SU-DHL-6 (cell line): ENCODE measurements around the gene TYW1B.
"Not testable (repeated sequence)": the region's sequence is repeated elsewhere in the genome, so short reads cannot be mapped to it uniquely, and the experiment has no call there.

Experiments
- H2AFZ ChIP-seq: fragments of 200-600 bp; sonication (generic); 2 replicates; pipeline ENCODE4 v1.6.1; 2014; ENCODE audit warnings: low read depth, mild to moderate bottlenecking, moderate library complexity, mixed read lengths, antibody characterized with exemption, low read length; ENCODE audit not compliant: severe bottlenecking
- H3F3A ChIP-seq: fragments of 200-600 bp; shearing (Covaris generic); 2 replicates; pipeline ENCODE4 v1.6.0; 2016; ENCODE audit warnings: antibody characterized with exemption, mild to moderate bottlenecking; ENCODE audit not compliant: insufficient read depth
- H3K27ac ChIP-seq: fragments of 200-600 bp; sonication (generic); 2 replicates; pipeline ENCODE4 v1.5.1; 2016; ENCODE audit warnings: low read depth, mild to moderate bottlenecking, low read length, moderate library complexity, mixed read lengths
- H3K27me3 ChIP-seq: fragments of 200-600 bp; sonication (generic), shearing (Covaris generic); 2 replicates; pipeline ENCODE4 v1.6.0; 2014; ENCODE audit warnings: mild to moderate bottlenecking, low read length
- H3K36me3 ChIP-seq: fragments of 200-600 bp; sonication (generic); 2 replicates; pipeline ENCODE4 v1.6.1; 2014; ENCODE audit warnings: mild to moderate bottlenecking, low read length, mixed read lengths
- H3K4me2 ChIP-seq: fragments of 300-600, 200-600 bp; shearing (Covaris generic), sonication (generic); 2 replicates; pipeline ENCODE4 v1.6.0; 2014; ENCODE audit warnings: low read length, low read depth, mild to moderate bottlenecking; ENCODE audit not compliant: poor library complexity, severe bottlenecking
- H3K4me3 ChIP-seq: fragments of 200-600 bp; sonication (generic); 2 replicates; pipeline ENCODE4 v1.5.1; 2014; ENCODE audit warnings: antibody characterized with exemption, low read length, mild to moderate bottlenecking, mixed read lengths; ENCODE audit not compliant: insufficient read depth, poor library complexity, severe bottlenecking
- H3K79me2 ChIP-seq: fragments of 200-600 bp; sonication (generic); 2 replicates; pipeline ENCODE4 v1.6.1; 2014; ENCODE audit warnings: mild to moderate bottlenecking, low read length, moderate library complexity; ENCODE audit not compliant: insufficient read depth
- H3K9ac ChIP-seq: fragments of 200-600 bp; sonication (generic); 2 replicates; pipeline ENCODE4 v1.7.0; 2014; ENCODE audit warnings: mild to moderate bottlenecking, low read length
- H3K9me2 ChIP-seq: fragments of 200-600 bp; sonication (generic); replicated peaks from 2 replicates; pipeline ENCODE4 v1.6.1; 2014; ENCODE audit warnings: low read length; ENCODE audit not compliant: insufficient read depth
- H3K9me3 ChIP-seq: fragments of 200-600 bp; sonication (generic); 2 replicates; pipeline ENCODE4 v1.6.1; 2014; ENCODE audit warnings: low read length, mixed read lengths; ENCODE audit not compliant: insufficient read depth
- H4K20me1 ChIP-seq: fragments of 200-600 bp; sonication (generic); 2 replicates; pipeline ENCODE4 v1.6.1; 2014; ENCODE audit warnings: low read depth, mild to moderate bottlenecking, antibody characterized with exemption, low read length, moderate library complexity, mixed read lengths

The TYW1B gene, protein sequence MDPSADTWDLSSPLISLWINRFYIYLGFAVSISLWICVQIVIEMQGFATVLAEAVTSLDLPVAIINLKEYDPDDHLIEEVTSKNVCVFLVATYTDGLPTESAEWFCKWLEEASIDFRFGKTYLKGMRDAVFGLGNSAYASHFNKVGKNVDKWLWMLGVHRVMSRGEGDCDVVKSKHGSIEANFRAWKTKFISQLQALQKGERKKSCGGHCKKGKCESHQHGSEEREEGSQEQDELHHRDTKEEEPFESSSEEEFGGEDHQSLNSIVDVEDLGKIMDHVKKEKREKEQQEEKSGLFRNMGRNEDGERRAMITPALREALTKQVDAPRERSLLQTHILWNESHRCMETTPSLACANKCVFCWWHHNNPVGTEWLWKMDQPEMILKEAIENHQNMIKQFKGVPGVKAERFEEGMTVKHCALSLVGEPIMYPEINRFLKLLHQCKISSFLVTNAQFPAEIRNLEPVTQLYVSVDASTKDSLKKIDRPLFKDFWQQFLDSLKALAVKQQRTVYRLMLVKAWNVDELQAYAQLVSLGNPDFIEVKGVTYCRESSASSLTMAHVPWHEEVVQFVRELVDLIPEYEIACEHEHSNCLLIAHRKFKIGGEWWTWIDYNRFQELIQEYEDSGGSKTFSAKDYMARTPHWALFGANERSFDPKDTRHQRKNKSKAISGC

GRCh38 chr7:72827839-72828591 lies at the start of gene TYW1B:
TSS of gene TYW1B (minus strand) at chr7:72828200. CDS start at chr7:72828075, 125 bp downstream.
- not testable (repeated sequence) for H3F3A ChIP-seq, H3K9me3 ChIP-seq, H3K9me2 ChIP-seq, H3K27me3 ChIP-seq, H4K20me1 ChIP-seq
- Histone ChIP-seq H3K9ac (peak within 1 kb of the TSS; percentile 72), H3K4me2 (peak within 1 kb of the TSS; percentile 91), H2AFZ (peak within 1 kb of the TSS; percentile 80), H3K36me3 (peaks cover 13% of the 10 kb centered on the region), H3K27ac (peak within 1 kb of the TSS; percentile 69), H3K4me3 (peak within 1 kb of the TSS; percentile 89), H3K79me2 (peaks cover 39% of the 10 kb centered on the region)

GRCh38 chr7:72867591-72867990 lies 39.6 kb upstream of the TYW1B start:
- H3K9ac ChIP-seq, H3F3A ChIP-seq, H3K36me3 ChIP-seq, H2AFZ ChIP-seq, H3K27me3 ChIP-seq, H3K4me2 ChIP-seq, H3K27ac ChIP-seq, H3K79me2 ChIP-seq, H3K9me3 ChIP-seq, H3K9me2 ChIP-seq, H3K4me3 ChIP-seq, H4K20me1 ChIP-seq: not testable (repeated sequence)

- not testable (repeated sequence) for H3K79me2 ChIP-seq, H3K36me3 ChIP-seq, H3K4me3 ChIP-seq, H3K27me3 ChIP-seq, H2AFZ ChIP-seq, H3K9me2 ChIP-seq, H3K27ac ChIP-seq, H3F3A ChIP-seq, H4K20me1 ChIP-seq, H3K4me2 ChIP-seq, H3K9me3 ChIP-seq, H3K9ac ChIP-seq
These were observed 30.9 kb upstream of the TYW1B start for GRCh38 chr7:72858846-72859400.

DNA sequence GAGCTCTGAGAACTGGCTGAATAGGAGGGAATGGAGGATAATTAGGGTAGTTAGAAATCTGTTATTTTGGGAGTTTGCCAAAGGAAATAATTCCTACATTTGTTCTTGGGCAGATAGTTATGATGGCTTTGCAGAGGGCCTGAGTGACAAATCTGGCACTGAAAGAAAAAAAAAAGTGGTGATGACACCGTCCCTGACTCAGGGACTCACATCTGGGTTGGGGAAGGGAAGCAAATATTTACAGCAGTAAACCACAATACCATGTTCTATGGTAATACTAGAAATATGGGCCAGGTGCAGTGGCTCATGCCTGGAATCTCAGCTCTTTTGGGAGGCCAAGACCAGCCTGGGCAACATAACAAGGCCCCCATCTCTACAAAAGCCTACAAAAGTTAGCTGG lies 29.9 kb upstream of the TYW1B start:
- not testable (repeated sequence) for H3K79me2 ChIP-seq, H3F3A ChIP-seq, H4K20me1 ChIP-seq, H2AFZ ChIP-seq, H3K9me3 ChIP-seq, H3K27me3 ChIP-seq, H3K4me2 ChIP-seq, H3K27ac ChIP-seq, H3K9ac ChIP-seq, H3K4me3 ChIP-seq, H3K9me2 ChIP-seq, H3K36me3 ChIP-seq

DNA sequence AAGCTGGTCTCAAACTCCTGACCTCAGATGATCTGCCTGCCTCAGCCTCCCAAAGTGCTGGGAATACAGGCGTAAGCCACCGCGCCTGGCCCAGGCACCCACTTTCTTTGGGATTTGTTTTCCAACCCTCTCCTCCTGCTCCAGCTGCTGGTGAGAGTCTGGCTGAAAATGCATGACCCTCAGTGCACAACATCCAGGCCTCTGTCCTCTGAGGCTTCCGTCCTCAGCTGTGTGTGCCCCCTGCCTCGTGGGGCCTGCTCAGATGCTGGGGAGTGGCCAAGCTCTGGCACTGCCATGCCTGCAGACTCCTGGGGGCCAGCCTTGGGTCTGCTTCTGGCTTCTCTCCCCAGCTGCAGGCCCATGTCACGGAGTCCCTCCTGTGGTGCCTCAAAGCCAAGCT lies 27.3 kb upstream of the TYW1B start:
- not testable (repeated sequence) for H3K9me2 ChIP-seq, H3K9ac ChIP-seq, H3K4me3 ChIP-seq, H3K9me3 ChIP-seq, H3F3A ChIP-seq, H2AFZ ChIP-seq, H3K79me2 ChIP-seq, H3K27me3 ChIP-seq, H3K27ac ChIP-seq, H3K36me3 ChIP-seq, H3K4me2 ChIP-seq, H4K20me1 ChIP-seq

DNA sequence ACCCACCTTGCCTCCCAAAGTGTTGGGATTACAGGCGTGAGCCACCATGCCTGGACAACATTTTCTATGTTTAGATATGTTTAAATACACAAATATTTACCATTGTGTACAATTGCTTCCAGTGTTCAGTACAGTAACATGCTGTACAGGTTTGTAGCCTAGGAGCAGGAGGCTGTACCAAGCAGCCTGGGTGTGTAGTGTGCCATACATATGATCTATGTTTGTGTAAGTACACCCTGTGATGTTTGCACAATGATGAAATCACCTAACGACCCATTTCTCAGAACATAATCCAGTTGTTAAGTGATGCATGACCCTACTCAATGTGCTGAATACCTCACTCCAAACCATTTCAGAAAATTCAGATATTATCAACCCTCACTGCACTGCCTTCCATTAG lies 24.9 kb upstream of the TYW1B start:
- H3F3A ChIP-seq, H3K79me2 ChIP-seq, H3K27ac ChIP-seq, H2AFZ ChIP-seq, H3K4me2 ChIP-seq, H4K20me1 ChIP-seq, H3K9me2 ChIP-seq, H3K9me3 ChIP-seq, H3K27me3 ChIP-seq, H3K9ac ChIP-seq, H3K4me3 ChIP-seq, H3K36me3 ChIP-seq: not testable (repeated sequence)

- H3K9ac ChIP-seq, H3F3A ChIP-seq, H3K36me3 ChIP-seq, H3K4me3 ChIP-seq, H3K79me2 ChIP-seq, H3K9me2 ChIP-seq, H4K20me1 ChIP-seq, H3K27ac ChIP-seq, H3K9me3 ChIP-seq, H2AFZ ChIP-seq, H3K4me2 ChIP-seq, H3K27me3 ChIP-seq: not testable (repeated sequence)
These were observed 22.7 kb upstream of the TYW1B start for GRCh38 chr7:72850746-72851145.
